OCI-LY3 (cell line): ENCODE measurements around the gene UBR1.

Experiments
- CTCF ChIP-seq: fragments of 200-600, 300-600 bp; sonication (generic); IDR thresholded peaks from 2 replicates; pipeline ENCODE4 v1.5.1; 2014; ENCODE audit warnings: antibody characterized with exemption, low read length, low read depth
- EZH2phosphoT487 ChIP-seq: fragments of 200-600 bp; shearing (Covaris generic); IDR thresholded peaks from 2 replicates; pipeline ENCODE4 v1.6.1; 2018; ENCODE audit warnings: antibody characterized with exemption, mixed run types, low read depth

- TF ChIP-seq CTCF (no peak), EZH2phosphoT487 (no peak)
Observed at GRCh38 chr15:42915654-42916315, 190.1 kb downstream of the UBR1 start.
